OCI-LY1 (cell line): ENCODE results near the gene SYT2.

Source experiments
- H2AFZ ChIP-seq: fragments of 200-600 bp; sonication (generic), shearing (Covaris generic); 2 replicates; pipeline ENCODE4 v1.6.0; 2014; ENCODE audit warnings: antibody characterized with exemption, mild to moderate bottlenecking, low read length
- H3F3A ChIP-seq: fragments of 200-600 bp; sonication (generic), shearing (Covaris generic); 2 replicates; pipeline ENCODE4 v1.6.0; 2014; ENCODE audit warnings: mild to moderate bottlenecking, antibody characterized with exemption, low read length, moderate library complexity; ENCODE audit not compliant: insufficient read depth
- H3K27ac ChIP-seq: fragments of 200-600 bp; sonication (generic); 2 replicates; pipeline ENCODE4 v1.5.1; 2014; ENCODE audit warnings: low read length, mixed run types, mild to moderate bottlenecking, low read depth; ENCODE audit not compliant: poor library complexity, severe bottlenecking
- H3K27me3 ChIP-seq: fragments of 200-600 bp; sonication (generic); 2 replicates; pipeline ENCODE4 v1.6.0; 2014; ENCODE audit warnings: antibody characterized with exemption, mild to moderate bottlenecking, low read length, moderate library complexity; ENCODE audit not compliant: insufficient read depth
- H3K36me3 ChIP-seq: fragments of 200-600 bp; sonication (generic); 2 replicates; pipeline ENCODE4 v1.6.1; 2014; ENCODE audit warnings: mild to moderate bottlenecking, antibody characterized with exemption, low read length, moderate library complexity, mixed read lengths; ENCODE audit not compliant: insufficient read depth
- H3K4me1 ChIP-seq: fragments of 200-600 bp; sonication (generic); 2 replicates; pipeline ENCODE4 v1.5.1; 2014; ENCODE audit warnings: mild to moderate bottlenecking, low read length, moderate library complexity; ENCODE audit not compliant: insufficient read depth, severe bottlenecking
- H3K4me2 ChIP-seq: fragments of 200-600 bp; sonication (generic), shearing (Covaris generic); 2 replicates; pipeline ENCODE4 v1.6.1; 2014; ENCODE audit warnings: low read length
- H3K4me3 ChIP-seq: fragments of 200-600 bp; sonication (generic); 2 replicates; pipeline ENCODE4 v1.5.1; 2014; ENCODE audit warnings: low read length, low read depth, mild to moderate bottlenecking, mixed read lengths; ENCODE audit not compliant: poor library complexity, severe bottlenecking
- H3K79me2 ChIP-seq: fragments of 200-600 bp; shearing (Covaris generic); 2 replicates; pipeline ENCODE4 v1.6.1; 2016; ENCODE audit warnings: mixed run types, low read length, mixed read lengths; ENCODE audit not compliant: insufficient read depth
- H3K9ac ChIP-seq: fragments of 200-600 bp; sonication (generic), shearing (Covaris generic); 2 replicates; pipeline ENCODE4 v1.6.1; 2014; ENCODE audit warnings: mild to moderate bottlenecking, low read length, mixed read lengths
- H3K9me2 ChIP-seq: fragments of 200-600 bp; sonication (generic), shearing (Covaris generic); 2 replicates; pipeline ENCODE4 v1.6.1; 2014; ENCODE audit warnings: low read depth, mild to moderate bottlenecking, low read length, mixed read lengths
- H3K9me3 ChIP-seq: fragments of 200-600 bp; shearing (Covaris generic); 2 replicates; pipeline ENCODE4 v1.6.1; 2014; ENCODE audit warnings: low read length, mixed read lengths
- H4K20me1 ChIP-seq: fragments of 200-600 bp; sonication (generic), shearing (Covaris generic); 2 replicates; pipeline ENCODE4 v1.6.0; 2016; ENCODE audit warnings: mild to moderate bottlenecking, low read length; ENCODE audit not compliant: insufficient read depth
- EZH2 ChIP-seq: fragments of 200-600 bp; sonication (generic), shearing (Covaris generic); IDR thresholded peaks from 2 replicates; pipeline ENCODE4 v1.8.0; 2017; ENCODE audit warnings: borderline replicate concordance, mixed run types, mild to moderate bottlenecking, antibody characterized with exemption, low read length, moderate library complexity, mixed read lengths
- TF ChIP-seq, protein P1 (sequence below): fragments of 200-600 bp; sonication (generic), shearing (Covaris generic); IDR thresholded peaks from 2 replicates; pipeline ENCODE4 v1.5.1; 2017; ENCODE audit warnings: mild to moderate bottlenecking, antibody characterized with exemption, low read length, moderate library complexity, mixed read lengths

SYT2 gene

DNA sequence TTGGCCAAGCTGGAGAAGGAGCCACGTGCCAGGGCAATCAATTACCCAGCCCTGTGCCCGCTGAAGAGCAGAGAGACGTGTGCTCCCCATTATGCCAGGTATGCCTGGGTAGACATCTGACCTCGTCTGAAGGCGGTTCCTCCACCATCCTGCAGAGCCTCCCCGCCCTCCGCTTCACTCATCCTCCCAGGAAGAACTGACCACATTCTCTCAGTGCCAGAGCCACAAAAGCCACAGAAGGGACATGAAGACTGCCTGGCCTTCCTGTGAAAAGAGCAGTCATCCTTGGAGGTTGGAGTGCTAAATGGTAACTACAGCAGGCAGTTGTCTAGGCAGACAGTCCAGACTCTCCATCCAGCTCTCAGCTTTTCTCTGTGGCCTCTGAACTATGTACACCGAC is 12.0 kb downstream of the SYT2 start:
- H3K9ac ChIP-seq, result no peak overlapping the region
- H3K4me2 ChIP-seq, result no peak overlapping the region
- no peaks in the 10 kb centered on the region for H3K9me3 ChIP-seq
- no peaks in the 10 kb centered on the region for H3K79me2 ChIP-seq
- no peak overlapping the region for H2AFZ ChIP-seq
- no peaks in the 10 kb centered on the region for H3K4me1 ChIP-seq
- TF ChIP-seq EZH2, result no peak
- TF ChIP-seq, protein P1, sequence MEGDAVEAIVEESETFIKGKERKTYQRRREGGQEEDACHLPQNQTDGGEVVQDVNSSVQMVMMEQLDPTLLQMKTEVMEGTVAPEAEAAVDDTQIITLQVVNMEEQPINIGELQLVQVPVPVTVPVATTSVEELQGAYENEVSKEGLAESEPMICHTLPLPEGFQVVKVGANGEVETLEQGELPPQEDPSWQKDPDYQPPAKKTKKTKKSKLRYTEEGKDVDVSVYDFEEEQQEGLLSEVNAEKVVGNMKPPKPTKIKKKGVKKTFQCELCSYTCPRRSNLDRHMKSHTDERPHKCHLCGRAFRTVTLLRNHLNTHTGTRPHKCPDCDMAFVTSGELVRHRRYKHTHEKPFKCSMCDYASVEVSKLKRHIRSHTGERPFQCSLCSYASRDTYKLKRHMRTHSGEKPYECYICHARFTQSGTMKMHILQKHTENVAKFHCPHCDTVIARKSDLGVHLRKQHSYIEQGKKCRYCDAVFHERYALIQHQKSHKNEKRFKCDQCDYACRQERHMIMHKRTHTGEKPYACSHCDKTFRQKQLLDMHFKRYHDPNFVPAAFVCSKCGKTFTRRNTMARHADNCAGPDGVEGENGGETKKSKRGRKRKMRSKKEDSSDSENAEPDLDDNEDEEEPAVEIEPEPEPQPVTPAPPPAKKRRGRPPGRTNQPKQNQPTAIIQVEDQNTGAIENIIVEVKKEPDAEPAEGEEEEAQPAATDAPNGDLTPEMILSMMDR, result no peak
- H3K36me3 ChIP-seq, result no peaks in the 10 kb centered on the region
- H3K4me3 ChIP-seq, result no peak overlapping the region
- H3F3A ChIP-seq, result no peaks in the 10 kb centered on the region
- H3K27me3 ChIP-seq, result 0 out of 2 replicates have a peak, but pooled peaks cover 3% of the 10 kb centered on the region
- no peak overlapping the region for H3K27ac ChIP-seq
- no peaks in the 10 kb centered on the region for H4K20me1 ChIP-seq
- H3K9me2 ChIP-seq, result no peaks in the 10 kb centered on the region

GRCh38 chr1:202697038-202697437 is 13.2 kb downstream of the SYT2 start:
- Histone ChIP-seq H3K27ac (no peak overlapping the region), H3K79me2 (no peaks in the 10 kb centered on the region), H3K9ac (no peak overlapping the region), H3K36me3 (no peaks in the 10 kb centered on the region), H3K4me1 (no peaks in the 10 kb centered on the region), H3K9me3 (no peaks in the 10 kb centered on the region), H3K9me2 (no peaks in the 10 kb centered on the region), H3K4me2 (no peak overlapping the region), H3F3A (no peaks in the 10 kb centered on the region), H2AFZ (no peak overlapping the region), H3K4me3 (no peak overlapping the region), H3K27me3 (0 out of 2 replicates have a peak, but pooled peaks cover 3% of the 10 kb centered on the region), H4K20me1 (no peaks in the 10 kb centered on the region; the same call in 1 of the 2 replicates)
- TF ChIP-seq EZH2, result no peak
- TF ChIP-seq, protein P1, result no peak

DNA sequence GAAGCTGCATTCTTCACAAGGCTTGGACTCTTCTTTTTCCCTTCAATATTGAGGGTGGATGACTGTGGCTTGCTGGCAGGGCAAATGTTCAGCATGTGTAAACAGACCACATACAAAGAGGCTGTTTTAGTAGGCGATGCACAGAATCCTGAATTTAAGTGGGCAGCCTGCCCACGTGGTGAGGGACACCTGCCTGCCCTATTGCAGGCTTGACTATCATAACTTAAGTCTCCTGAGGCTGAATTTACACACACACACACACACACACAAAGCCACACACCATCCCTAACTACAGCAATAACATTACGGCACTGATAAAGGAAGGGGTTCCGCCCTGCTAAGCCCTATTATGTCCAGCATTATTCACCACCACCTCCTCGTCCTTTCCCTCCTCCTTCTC is 15.9 kb downstream of the SYT2 start:
- H3K9ac ChIP-seq, result no peak overlapping the region
- H3K9me3 ChIP-seq, result no peaks in the 10 kb centered on the region
- H3K27me3 ChIP-seq, result 0 out of 2 replicates have a peak, but pooled peaks cover 3% of the 10 kb centered on the region
- no peak overlapping the region for H3K27ac ChIP-seq
- TF ChIP-seq EZH2, result no peak
- TF ChIP-seq, protein P1, result no peak
- H3F3A ChIP-seq, result no peaks in the 10 kb centered on the region
- H3K4me1 ChIP-seq, result no peaks in the 10 kb centered on the region
- H2AFZ ChIP-seq, result no peak overlapping the region
- H3K4me2 ChIP-seq, result no peak overlapping the region
- no peaks in the 10 kb centered on the region for H3K79me2 ChIP-seq
- H3K36me3 ChIP-seq, result no peaks in the 10 kb centered on the region
- no peak overlapping the region for H3K4me3 ChIP-seq
- no peaks in the 10 kb centered on the region; the same call in 1 of the 2 replicates for H4K20me1 ChIP-seq
- no peaks in the 10 kb centered on the region for H3K9me2 ChIP-seq
